Parathyroid adenoma (tissue), 2 donors: Measurements from ENCODE around the gene FYB1.

Experiments
- H2AFZ ChIP-seq: fragments of 300-600 bp; sonication (generic); one replicate; pipeline ENCODE4 v1.7.0; 2017; ENCODE audit warnings: antibody characterized with exemption, mild to moderate bottlenecking
- H3K27ac ChIP-seq: fragments of 300-600 bp; sonication (generic); one replicate; pipeline ENCODE4 v1.7.0; 2017
- H3K27me3 ChIP-seq: fragments of 300-600 bp; sonication (generic); one replicate; pipeline ENCODE4 v1.7.0; 2017; ENCODE audit warnings: low read length; ENCODE audit not compliant: control insufficient read depth, insufficient read depth
- H3K36me3 ChIP-seq: fragments of 300-600 bp; sonication (generic); one replicate; pipeline ENCODE4 v1.7.0; 2017; ENCODE audit warnings: low read length; ENCODE audit not compliant: control insufficient read depth, insufficient read depth
- H3K4me1 ChIP-seq: fragments of 300-600 bp; sonication (generic); one replicate; pipeline ENCODE4 v1.7.0; 2017; ENCODE audit warnings: control low read depth
- H3K4me2 ChIP-seq: fragments of 300-600 bp; sonication (generic); one replicate; pipeline ENCODE4 v1.7.0; 2017; ENCODE audit warnings: low read length
- H3K4me3 ChIP-seq: fragments of 300-600 bp; sonication (generic); one replicate; pipeline ENCODE4 v1.7.0; 2017; ENCODE audit warnings: low read depth, low read length
- H3K79me2 ChIP-seq: fragments of 300-600 bp; sonication (generic); one replicate; pipeline ENCODE4 v1.7.0; 2017; ENCODE audit warnings: control low read depth
- H3K9ac ChIP-seq: fragments of 300-600 bp; sonication (generic); one replicate; pipeline ENCODE4 v1.7.0; 2017; ENCODE audit warnings: mild to moderate bottlenecking
- H3K9me3 ChIP-seq: fragments of 300-600 bp; sonication (generic); one replicate; pipeline ENCODE4 v1.7.0; 2017; ENCODE audit warnings: low read length; ENCODE audit not compliant: control insufficient read depth
- TF ChIP-seq, protein P1 (sequence below): fragments of 300-600 bp; sonication (generic); IDR thresholded peaks from one replicate; pipeline ENCODE4 v1.7.0; 2017; ENCODE audit warnings: antibody characterized with exemption, mild to moderate bottlenecking
- donor health status: primary hyperparathyroidism.

The FYB1 gene

DNA sequence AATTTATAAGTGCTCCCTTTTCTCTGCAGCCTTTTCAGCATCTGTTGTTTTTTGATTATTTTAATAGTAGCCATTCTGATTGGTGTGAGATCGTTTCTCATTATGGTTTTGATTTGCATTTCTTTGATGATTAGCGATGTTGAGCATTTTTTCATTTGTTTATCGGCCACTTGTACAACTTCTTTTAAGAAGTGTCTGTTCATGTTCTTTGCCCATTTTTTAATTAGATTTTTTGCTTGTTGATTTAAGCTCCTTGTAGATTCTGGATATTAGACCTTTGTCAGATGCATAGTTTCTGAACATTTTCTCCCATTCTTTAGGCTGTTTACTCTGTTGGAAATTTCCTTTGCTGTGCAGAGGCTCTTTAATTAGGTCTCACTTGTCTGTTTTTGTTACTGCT lies 46.3 kb downstream of the FYB1 start:
- TF ChIP-seq, protein P1, sequence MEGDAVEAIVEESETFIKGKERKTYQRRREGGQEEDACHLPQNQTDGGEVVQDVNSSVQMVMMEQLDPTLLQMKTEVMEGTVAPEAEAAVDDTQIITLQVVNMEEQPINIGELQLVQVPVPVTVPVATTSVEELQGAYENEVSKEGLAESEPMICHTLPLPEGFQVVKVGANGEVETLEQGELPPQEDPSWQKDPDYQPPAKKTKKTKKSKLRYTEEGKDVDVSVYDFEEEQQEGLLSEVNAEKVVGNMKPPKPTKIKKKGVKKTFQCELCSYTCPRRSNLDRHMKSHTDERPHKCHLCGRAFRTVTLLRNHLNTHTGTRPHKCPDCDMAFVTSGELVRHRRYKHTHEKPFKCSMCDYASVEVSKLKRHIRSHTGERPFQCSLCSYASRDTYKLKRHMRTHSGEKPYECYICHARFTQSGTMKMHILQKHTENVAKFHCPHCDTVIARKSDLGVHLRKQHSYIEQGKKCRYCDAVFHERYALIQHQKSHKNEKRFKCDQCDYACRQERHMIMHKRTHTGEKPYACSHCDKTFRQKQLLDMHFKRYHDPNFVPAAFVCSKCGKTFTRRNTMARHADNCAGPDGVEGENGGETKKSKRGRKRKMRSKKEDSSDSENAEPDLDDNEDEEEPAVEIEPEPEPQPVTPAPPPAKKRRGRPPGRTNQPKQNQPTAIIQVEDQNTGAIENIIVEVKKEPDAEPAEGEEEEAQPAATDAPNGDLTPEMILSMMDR: no peak
- Histone ChIP-seq H3K27ac (no peak overlapping the region), H3K4me1 (no peaks in the 10 kb centered on the region), H3K36me3 (no peaks in the 10 kb centered on the region), H3K4me2 (no peak overlapping the region), H3K9me3 (no peaks in the 10 kb centered on the region), H2AFZ (no peak overlapping the region), H3K9ac (no peak overlapping the region), H3K4me3 (no peak overlapping the region), H3K79me2 (no peaks in the 10 kb centered on the region), H3K27me3 (no peaks in the 10 kb centered on the region)

GRCh38 chr5:39172593-39172992 lies 46.8 kb downstream of the FYB1 start:
- no peaks in the 10 kb centered on the region for H3K4me1 ChIP-seq
- H3K9me3 ChIP-seq: no peaks in the 10 kb centered on the region
- H3K36me3 ChIP-seq: no peaks in the 10 kb centered on the region
- no peak overlapping the region for H3K4me2 ChIP-seq
- TF ChIP-seq, protein P1: no peak
- H2AFZ ChIP-seq: no peak overlapping the region
- H3K27ac ChIP-seq: no peak overlapping the region
- no peaks in the 10 kb centered on the region for H3K27me3 ChIP-seq
- no peak overlapping the region for H3K9ac ChIP-seq
- no peak overlapping the region for H3K4me3 ChIP-seq
- H3K79me2 ChIP-seq: no peaks in the 10 kb centered on the region

DNA sequence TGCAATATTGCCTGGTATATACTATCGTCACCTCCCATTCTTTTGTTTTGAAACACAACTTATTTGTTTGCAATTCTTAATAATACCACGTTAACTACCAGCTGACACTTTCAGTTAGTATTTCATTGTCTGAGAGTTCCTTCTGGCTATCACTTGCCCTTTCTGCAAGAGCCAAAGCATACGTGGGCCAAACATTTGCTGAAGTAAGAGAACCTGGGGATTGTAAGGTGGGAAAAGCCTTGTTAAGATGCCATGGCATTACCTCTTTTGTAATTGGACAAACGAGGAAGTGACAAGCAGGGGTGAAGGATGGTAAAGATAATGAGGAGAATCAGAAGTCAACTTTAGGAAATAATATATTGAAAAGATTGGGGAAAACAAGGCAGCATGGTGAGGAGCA lies 47.7 kb downstream of the FYB1 start:
- no peaks in the 10 kb centered on the region for H3K9me3 ChIP-seq
- no peaks in the 10 kb centered on the region for H3K4me1 ChIP-seq
- H3K27ac ChIP-seq: no peak overlapping the region
- H3K27me3 ChIP-seq: no peaks in the 10 kb centered on the region
- no peak overlapping the region for H3K4me2 ChIP-seq
- H3K4me3 ChIP-seq: no peak overlapping the region
- H3K79me2 ChIP-seq: no peaks in the 10 kb centered on the region
- no peaks in the 10 kb centered on the region for H3K36me3 ChIP-seq
- no peak overlapping the region for H3K9ac ChIP-seq
- no peak overlapping the region for H2AFZ ChIP-seq
- TF ChIP-seq, protein P1: no peak

- Histone ChIP-seq H3K4me1 (no peaks in the 10 kb centered on the region), H3K79me2 (no peaks in the 10 kb centered on the region), H2AFZ (no peak overlapping the region), H3K27ac (no peak overlapping the region), H3K9me3 (no peaks in the 10 kb centered on the region), H3K4me3 (no peak overlapping the region), H3K9ac (no peak overlapping the region), H3K36me3 (no peaks in the 10 kb centered on the region), H3K4me2 (no peak overlapping the region), H3K27me3 (no peaks in the 10 kb centered on the region)
- TF ChIP-seq, protein P1: no peak
Measured at GRCh38 chr5:39169081-39169480, 50.3 kb downstream of the FYB1 start.

- H3K4me1 ChIP-seq: no peaks in the 10 kb centered on the region
- H3K4me2 ChIP-seq: no peak overlapping the region
- TF ChIP-seq, protein P1: no peak
- H3K27me3 ChIP-seq: no peaks in the 10 kb centered on the region
- no peak overlapping the region for H2AFZ ChIP-seq
- H3K9me3 ChIP-seq: no peaks in the 10 kb centered on the region
- no peak overlapping the region for H3K4me3 ChIP-seq
- H3K36me3 ChIP-seq: no peaks in the 10 kb centered on the region
- no peak overlapping the region for H3K27ac ChIP-seq
- H3K9ac ChIP-seq: no peak overlapping the region
- H3K79me2 ChIP-seq: no peaks in the 10 kb centered on the region
Measured at GRCh38 chr5:39167972-39168342, 51.4 kb downstream of the FYB1 start.
